ENCODE results near the gene FRAT1. TPM values are rescaled to one million over a fixed set of nuclear protein-coding genes. Genes with fewer than 3 reads are reported as not detected.

Gene FRAT1
- total and polyA plus RNA-seq, 2 of the 13 experiments (the other 11 are each of a cell fraction or from before 2014, with no cell fraction given): 1.7 to 2.3 TPM

DNA sequence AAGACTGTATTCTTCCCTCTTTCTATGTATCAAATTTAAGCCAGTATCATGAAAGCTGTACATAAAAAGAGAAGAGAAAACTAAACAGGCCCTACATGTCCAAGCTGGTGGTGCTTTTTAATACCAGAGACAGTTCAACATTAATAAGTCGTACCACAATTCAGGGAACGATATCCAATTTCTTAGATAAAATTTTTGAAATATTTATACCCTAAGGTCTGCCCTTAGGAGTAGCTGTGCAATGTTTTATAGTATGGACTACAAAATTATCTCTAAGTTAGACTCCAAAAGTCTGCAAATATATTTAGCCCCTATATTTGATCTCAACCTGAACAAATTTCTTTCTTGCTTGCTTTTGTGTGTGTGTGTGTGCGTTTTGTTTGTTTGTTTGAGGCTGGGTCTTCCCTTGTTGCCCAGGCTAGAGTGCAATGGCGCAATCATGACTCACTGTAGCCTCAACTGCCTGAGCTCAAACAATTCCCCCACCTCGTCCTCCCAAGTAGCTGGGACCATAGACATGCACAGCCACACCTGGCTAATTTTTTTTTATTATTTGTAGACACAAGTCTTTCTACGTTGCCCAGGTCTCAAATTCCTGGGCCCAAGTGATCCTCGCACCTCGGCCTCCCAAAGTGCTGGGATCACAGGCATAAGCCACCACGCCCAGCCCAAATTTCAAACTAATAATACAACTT lies 39.8 kb upstream of the FRAT1 start (continued):
- TF ChIP-seq, protein P1, sequence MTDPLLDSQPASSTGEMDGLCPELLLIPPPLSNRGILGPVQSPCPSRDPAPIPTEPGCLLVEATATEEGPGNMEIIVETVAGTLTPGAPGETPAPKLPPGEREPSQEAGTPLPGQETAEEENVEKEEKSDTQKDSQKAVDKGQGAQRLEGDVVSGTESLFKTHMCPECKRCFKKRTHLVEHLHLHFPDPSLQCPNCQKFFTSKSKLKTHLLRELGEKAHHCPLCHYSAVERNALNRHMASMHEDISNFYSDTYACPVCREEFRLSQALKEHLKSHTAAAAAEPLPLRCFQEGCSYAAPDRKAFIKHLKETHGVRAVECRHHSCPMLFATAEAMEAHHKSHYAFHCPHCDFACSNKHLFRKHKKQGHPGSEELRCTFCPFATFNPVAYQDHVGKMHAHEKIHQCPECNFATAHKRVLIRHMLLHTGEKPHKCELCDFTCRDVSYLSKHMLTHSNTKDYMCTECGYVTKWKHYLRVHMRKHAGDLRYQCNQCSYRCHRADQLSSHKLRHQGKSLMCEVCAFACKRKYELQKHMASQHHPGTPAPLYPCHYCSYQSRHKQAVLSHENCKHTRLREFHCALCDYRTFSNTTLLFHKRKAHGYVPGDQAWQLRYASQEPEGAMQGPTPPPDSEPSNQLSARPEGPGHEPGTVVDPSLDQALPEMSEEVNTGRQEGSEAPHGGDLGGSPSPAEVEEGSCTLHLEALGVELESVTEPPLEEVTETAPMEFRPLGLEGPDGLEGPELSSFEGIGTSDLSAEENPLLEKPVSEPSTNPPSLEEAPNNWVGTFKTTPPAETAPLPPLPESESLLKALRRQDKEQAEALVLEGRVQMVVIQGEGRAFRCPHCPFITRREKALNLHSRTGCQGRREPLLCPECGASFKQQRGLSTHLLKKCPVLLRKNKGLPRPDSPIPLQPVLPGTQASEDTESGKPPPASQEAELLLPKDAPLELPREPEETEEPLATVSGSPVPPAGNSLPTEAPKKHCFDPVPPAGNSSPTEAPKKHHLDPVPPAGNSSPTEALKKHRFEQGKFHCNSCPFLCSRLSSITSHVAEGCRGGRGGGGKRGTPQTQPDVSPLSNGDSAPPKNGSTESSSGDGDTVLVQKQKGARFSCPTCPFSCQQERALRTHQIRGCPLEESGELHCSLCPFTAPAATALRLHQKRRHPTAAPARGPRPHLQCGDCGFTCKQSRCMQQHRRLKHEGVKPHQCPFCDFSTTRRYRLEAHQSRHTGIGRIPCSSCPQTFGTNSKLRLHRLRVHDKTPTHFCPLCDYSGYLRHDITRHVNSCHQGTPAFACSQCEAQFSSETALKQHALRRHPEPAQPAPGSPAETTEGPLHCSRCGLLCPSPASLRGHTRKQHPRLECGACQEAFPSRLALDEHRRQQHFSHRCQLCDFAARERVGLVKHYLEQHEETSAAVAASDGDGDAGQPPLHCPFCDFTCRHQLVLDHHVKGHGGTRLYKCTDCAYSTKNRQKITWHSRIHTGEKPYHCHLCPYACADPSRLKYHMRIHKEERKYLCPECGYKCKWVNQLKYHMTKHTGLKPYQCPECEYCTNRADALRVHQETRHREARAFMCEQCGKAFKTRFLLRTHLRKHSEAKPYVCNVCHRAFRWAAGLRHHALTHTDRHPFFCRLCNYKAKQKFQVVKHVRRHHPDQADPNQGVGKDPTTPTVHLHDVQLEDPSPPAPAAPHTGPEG (CRISPR knock-in tag; IDR thresholded peaks at IDR 0.05): no peak
- TF ChIP-seq ZEB1 (IDR thresholded peaks at IDR 0.05; ENCODE audit: insufficient replicate concordance, low read depth) (no peak), BCL6 (CRISPR knock-in tag; IDR thresholded peaks at IDR 0.05) (no peak), STAT5B (CRISPR knock-in tag; IDR thresholded peaks at IDR 0.05) (no peak), ZBTB7A (CRISPR knock-in tag; IDR thresholded peaks at IDR 0.05) (no peak), CHD2 (IDR thresholded peaks at IDR 0.05; ENCODE audit: low read depth, low read length) (no peak), ZNF17 (CRISPR knock-in tag; IDR thresholded peaks at IDR 0.05) (no peak), U2AF1 (optimal IDR thresholded peaks at IDR 0.05; ENCODE audit: low read depth, low read length) (no peak), ELF3 (CRISPR knock-in tag; IDR thresholded peaks at IDR 0.05) (peak; percentile 43; the same call in 1 of the 2 replicates)
- TF ChIP-seq, protein P2, sequence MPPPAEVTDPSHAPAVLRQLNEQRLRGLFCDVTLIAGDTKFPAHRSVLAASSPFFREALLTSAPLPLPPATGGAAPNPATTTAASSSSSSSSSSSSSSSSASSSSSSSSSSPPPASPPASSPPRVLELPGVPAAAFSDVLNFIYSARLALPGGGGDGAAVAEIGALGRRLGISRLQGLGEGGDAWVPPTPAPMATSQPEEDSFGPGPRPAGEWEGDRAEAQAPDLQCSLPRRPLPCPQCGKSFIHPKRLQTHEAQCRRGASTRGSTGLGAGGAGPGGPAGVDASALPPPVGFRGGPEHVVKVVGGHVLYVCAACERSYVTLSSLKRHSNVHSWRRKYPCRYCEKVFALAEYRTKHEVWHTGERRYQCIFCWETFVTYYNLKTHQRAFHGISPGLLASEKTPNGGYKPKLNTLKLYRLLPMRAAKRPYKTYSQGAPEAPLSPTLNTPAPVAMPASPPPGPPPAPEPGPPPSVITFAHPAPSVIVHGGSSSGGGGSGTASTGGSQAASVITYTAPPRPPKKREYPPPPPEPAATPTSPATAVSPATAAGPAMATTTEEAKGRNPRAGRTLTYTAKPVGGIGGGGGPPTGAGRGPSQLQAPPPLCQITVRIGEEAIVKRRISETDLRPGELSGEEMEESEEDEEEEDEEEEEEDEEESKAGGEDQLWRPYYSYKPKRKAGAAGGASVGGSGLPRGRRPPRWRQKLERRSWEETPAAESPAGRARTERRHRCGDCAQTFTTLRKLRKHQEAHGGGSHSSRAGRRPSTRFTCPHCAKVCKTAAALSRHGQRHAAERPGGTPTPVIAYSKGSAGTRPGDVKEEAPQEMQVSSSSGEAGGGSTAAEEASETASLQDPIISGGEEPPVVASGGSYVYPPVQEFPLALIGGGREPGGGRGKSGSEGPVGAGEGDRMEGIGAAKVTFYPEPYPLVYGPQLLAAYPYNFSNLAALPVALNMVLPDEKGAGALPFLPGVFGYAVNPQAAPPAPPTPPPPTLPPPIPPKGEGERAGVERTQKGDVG (CRISPR knock-in tag; IDR thresholded peaks at IDR 0.05; ENCODE audit: borderline replicate concordance): no peak
- TF ChIP-seq, protein P3, sequence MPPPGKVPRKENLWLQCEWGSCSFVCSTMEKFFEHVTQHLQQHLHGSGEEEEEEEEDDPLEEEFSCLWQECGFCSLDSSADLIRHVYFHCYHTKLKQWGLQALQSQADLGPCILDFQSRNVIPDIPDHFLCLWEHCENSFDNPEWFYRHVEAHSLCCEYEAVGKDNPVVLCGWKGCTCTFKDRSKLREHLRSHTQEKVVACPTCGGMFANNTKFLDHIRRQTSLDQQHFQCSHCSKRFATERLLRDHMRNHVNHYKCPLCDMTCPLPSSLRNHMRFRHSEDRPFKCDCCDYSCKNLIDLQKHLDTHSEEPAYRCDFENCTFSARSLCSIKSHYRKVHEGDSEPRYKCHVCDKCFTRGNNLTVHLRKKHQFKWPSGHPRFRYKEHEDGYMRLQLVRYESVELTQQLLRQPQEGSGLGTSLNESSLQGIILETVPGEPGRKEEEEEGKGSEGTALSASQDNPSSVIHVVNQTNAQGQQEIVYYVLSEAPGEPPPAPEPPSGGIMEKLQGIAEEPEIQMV (CRISPR knock-in tag; IDR thresholded peaks at IDR 0.05; ENCODE audit: low read depth): no peak
- TF ChIP-seq, protein P4, sequence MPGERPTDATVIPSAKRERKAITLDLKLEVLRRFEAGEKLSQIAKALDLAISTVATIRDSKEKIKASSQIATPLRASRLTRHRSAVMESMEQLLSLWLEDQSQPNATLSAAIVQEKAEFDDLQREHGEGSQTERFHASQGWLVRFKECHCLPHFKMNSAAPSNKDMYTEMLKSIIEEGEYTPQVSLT (CRISPR knock-in tag; IDR thresholded peaks at IDR 0.05; ENCODE audit: borderline replicate concordance, low read depth): no peak
- TF ChIP-seq, protein P5, sequence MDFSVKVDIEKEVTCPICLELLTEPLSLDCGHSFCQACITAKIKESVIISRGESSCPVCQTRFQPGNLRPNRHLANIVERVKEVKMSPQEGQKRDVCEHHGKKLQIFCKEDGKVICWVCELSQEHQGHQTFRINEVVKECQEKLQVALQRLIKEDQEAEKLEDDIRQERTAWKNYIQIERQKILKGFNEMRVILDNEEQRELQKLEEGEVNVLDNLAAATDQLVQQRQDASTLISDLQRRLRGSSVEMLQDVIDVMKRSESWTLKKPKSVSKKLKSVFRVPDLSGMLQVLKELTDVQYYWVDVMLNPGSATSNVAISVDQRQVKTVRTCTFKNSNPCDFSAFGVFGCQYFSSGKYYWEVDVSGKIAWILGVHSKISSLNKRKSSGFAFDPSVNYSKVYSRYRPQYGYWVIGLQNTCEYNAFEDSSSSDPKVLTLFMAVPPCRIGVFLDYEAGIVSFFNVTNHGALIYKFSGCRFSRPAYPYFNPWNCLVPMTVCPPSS (IDR thresholded peaks at IDR 0.05): no peak
- TF ChIP-seq, protein P6, sequence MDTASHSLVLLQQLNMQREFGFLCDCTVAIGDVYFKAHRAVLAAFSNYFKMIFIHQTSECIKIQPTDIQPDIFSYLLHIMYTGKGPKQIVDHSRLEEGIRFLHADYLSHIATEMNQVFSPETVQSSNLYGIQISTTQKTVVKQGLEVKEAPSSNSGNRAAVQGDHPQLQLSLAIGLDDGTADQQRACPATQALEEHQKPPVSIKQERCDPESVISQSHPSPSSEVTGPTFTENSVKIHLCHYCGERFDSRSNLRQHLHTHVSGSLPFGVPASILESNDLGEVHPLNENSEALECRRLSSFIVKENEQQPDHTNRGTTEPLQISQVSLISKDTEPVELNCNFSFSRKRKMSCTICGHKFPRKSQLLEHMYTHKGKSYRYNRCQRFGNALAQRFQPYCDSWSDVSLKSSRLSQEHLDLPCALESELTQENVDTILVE (CRISPR knock-in tag; IDR thresholded peaks at IDR 0.05): no peak

All from HepG2 (cell line).